ENCODE data around the gene SLC12A2.

SLC12A2 gene

GRCh38 chr5:128081111-128081851 lies 2.3 kb upstream of the SLC12A2 start:
- CTCF ChIA-PET, result interaction anchor here (0.7 to 5.0 kb wide), 9 partner anchors 14 to 206 kb away, joined by 3 to 23 read pairs (median 5); no protein-coding TSS in a partner anchor
- POLR2A ChIA-PET, result interaction anchor here (2.4 kb wide), 1 partner anchor 12 kb away, joined by 6 read pairs; no protein-coding TSS in a partner anchor
- no peak for DNase-seq (ENCODE audit: extremely low spot score)
- TF ChIP-seq CTCF (IDR thresholded peaks at IDR 0.05; ENCODE audit: control extremely low read depth, extremely low read depth, low read depth, missing control alignments), result no peak

DNA sequence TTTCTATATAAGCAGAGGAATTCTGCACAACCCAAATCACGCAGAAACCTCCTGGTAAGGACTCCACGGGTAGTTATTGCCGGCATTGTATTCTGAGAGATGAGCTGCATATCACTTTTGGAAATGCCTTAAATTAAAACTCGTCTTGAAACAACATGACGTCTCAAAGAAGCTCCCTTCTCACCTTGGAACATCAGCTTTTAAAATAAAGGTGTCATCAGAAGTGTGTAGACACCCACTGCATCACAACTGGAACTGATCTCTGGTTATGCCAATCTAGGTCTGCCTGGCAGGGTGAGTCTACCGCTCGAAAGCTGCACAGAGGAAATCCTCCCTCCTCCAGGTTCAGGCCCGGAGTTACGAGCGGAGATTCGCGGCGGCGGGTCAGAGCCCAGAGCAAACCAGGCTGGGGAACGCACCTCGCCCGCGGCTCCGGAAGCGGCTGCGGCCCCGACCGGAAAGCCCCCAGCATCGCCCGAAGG lies 974 bp upstream of the SLC12A2 start:
- ChIA-PET POLR2A (interaction anchor here (2.4 kb wide), 1 partner anchor 11 kb away, joined by 6 read pairs; no protein-coding TSS in a partner anchor), CTCF (interaction anchor here (1.0 to 2.9 kb wide), 6 partner anchors 11 to 518 kb away, joined by 3 to 9 read pairs (median 4); no protein-coding TSS in a partner anchor)
- DNase-seq (ENCODE audit: extremely low spot score), result no peak
- no peak for TF ChIP-seq CTCF (IDR thresholded peaks at IDR 0.05; ENCODE audit: control extremely low read depth, extremely low read depth, low read depth, missing control alignments)

GRCh38 chr5:128083811-128084227 lies 253 bp downstream of the SLC12A2 start:
- POLR2A ChIA-PET, result interaction anchor here (0.7 to 2.4 kb wide), 2 partner anchors 9 kb away, joined by 4 to 6 read pairs; no protein-coding TSS in a partner anchor
- TF ChIP-seq CTCF (IDR thresholded peaks at IDR 0.05; ENCODE audit: control extremely low read depth, extremely low read depth, low read depth, missing control alignments), result peak; percentile 59
- CTCF ChIA-PET, result interaction anchor here (1.2 to 2.9 kb wide), 6 partner anchors 10 to 206 kb away, joined by 3 to 9 read pairs (median 4); no protein-coding TSS in a partner anchor
- DNase-seq (ENCODE audit: extremely low spot score), result peak; percentile 70

GRCh38 chr5:128084228-128085167 lies 932 bp downstream of the SLC12A2 start:
- POLR2A ChIA-PET, result interaction anchor here (0.7 kb wide), 1 partner anchor 8 kb away, joined by 4 read pairs; no protein-coding TSS in a partner anchor
- CTCF ChIA-PET, result interaction anchor here (1.2 to 2.9 kb wide), 7 partner anchors 9 to 206 kb away, joined by 3 to 9 read pairs (median 4); no protein-coding TSS in a partner anchor
- TF ChIP-seq CTCF (IDR thresholded peaks at IDR 0.05; ENCODE audit: control extremely low read depth, extremely low read depth, low read depth, missing control alignments), result no peak
- peak; percentile 52 for DNase-seq (ENCODE audit: extremely low spot score)

DNA sequence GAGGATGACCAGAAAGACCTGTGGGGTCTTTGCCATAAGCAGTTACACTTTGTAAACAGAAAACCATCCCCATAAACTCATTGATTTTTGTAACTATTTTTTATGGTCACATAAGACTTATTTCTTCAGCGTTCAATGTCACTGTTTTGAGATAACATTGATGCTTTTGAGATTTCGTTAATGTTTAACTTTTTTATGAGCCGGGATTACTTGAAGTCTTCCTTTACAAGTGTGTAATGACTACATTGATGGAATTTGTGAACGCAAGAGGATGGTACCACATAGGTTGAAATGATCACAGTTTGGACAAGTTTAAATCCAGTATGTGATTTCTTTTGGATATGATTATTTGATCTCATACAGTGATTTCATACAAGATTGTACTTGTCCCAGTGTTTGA lies 1.8 kb downstream of the SLC12A2 start:
- no peak for DNase-seq (ENCODE audit: extremely low spot score)
- ChIA-PET CTCF (interaction anchor here (1.0 to 2.6 kb wide), 6 partner anchors 16 to 207 kb away, joined by 3 to 7 read pairs (median 4); no protein-coding TSS in a partner anchor), POLR2A (no interaction called here)
- TF ChIP-seq CTCF (IDR thresholded peaks at IDR 0.05; ENCODE audit: control extremely low read depth, extremely low read depth, low read depth, missing control alignments), result no peak

- no peak for DNase-seq (ENCODE audit: extremely low spot score)
- ChIA-PET CTCF (interaction anchor here (1.5 kb wide), 1 partner anchor 9 kb away, joined by 6 read pairs; no protein-coding TSS in a partner anchor), POLR2A (no interaction called here)
- no peak for TF ChIP-seq CTCF (IDR thresholded peaks at IDR 0.05; ENCODE audit: control extremely low read depth, extremely low read depth, low read depth, missing control alignments)
Observed at GRCh38 chr5:128091579-128091978, 8.0 kb downstream of the SLC12A2 start.

Measured in GM10248 (cell line).